Measurements from ENCODE around the gene RASGRP2. TPM values are rescaled to one million over a fixed set of nuclear protein-coding genes. Genes with fewer than 3 reads are reported as not detected.

Gene RASGRP2
- total RNA-seq, 1 donor from 2014 or later = not detected

DNA sequence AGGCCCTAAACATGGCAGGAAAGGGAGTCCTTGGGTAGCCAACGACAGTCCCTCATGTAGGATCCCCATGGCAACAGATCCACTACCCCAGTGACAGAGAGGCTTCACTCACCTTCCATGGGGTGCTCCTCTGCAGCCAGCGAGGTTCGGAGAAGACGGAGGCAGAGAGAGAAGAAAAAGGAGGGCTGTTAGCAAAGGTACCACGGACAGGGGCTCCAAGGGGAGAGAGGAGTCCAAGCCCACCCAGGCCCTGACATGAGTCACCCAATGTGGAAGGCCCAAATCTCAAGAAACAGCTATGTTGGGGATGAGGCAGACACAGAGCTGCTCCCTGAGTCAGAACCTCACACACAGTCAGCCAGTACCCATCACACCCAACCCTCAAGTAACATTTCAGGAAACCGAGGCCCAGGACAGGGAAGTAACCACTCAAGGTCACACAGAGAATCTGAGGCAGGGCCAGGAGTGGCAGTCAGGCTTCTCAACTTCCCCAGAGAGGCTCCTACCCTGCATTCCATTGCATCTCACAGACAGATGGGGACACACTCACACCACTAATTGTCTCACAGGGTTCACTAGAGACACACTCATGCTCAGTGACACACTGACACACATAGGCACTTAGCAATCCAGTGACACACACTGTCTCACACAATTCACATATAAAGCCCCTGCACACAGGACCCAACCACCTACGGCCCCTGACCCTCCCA is 46.1 kb downstream of the RASGRP2 start:
- FAIRE-seq (peak; percentile 55), DNase-seq (ENCODE audit: low read depth) (no peak)
- H3K36me3 ChIP-seq (ENCODE audit: control insufficient read depth, insufficient read depth, low read length) = no peaks in the 10 kb centered on the region
- peaks cover 16% of the 10 kb centered on the region for H3K27me3 ChIP-seq (ENCODE audit: control insufficient read depth, insufficient read depth, low read length)
- TF ChIP-seq, protein P1, sequence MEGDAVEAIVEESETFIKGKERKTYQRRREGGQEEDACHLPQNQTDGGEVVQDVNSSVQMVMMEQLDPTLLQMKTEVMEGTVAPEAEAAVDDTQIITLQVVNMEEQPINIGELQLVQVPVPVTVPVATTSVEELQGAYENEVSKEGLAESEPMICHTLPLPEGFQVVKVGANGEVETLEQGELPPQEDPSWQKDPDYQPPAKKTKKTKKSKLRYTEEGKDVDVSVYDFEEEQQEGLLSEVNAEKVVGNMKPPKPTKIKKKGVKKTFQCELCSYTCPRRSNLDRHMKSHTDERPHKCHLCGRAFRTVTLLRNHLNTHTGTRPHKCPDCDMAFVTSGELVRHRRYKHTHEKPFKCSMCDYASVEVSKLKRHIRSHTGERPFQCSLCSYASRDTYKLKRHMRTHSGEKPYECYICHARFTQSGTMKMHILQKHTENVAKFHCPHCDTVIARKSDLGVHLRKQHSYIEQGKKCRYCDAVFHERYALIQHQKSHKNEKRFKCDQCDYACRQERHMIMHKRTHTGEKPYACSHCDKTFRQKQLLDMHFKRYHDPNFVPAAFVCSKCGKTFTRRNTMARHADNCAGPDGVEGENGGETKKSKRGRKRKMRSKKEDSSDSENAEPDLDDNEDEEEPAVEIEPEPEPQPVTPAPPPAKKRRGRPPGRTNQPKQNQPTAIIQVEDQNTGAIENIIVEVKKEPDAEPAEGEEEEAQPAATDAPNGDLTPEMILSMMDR (IDR thresholded peaks at IDR 0.05; ENCODE audit: insufficient read depth, low read length, severe bottlenecking) = no peak
- no peak overlapping the region for H3K4me3 ChIP-seq (ENCODE audit: low read depth, low read length)

DNA sequence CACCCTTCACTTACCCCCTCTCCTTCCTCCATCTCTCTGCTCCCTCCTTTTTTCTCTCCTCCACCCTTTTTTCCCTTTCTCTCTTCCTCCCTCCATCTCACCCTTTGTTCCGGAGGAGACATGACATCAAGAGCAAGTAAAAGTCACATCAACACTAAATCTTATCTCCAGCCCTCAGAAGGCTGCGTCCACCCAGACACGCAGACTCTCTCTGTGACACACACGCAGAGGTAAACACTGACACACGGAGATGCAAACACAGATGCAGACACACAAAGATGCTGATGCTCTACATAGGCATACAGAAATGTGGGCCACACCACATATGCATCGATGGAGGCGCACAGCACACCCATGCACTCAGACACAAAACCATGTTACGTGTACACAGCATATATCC is 47.9 kb downstream of the RASGRP2 start:
- H3K4me3 ChIP-seq (ENCODE audit: low read depth, low read length) = no peak overlapping the region
- peaks cover 20% of the 10 kb centered on the region for H3K27me3 ChIP-seq (ENCODE audit: control insufficient read depth, insufficient read depth, low read length)
- no peak for FAIRE-seq
- TF ChIP-seq, protein P1 (IDR thresholded peaks at IDR 0.05; ENCODE audit: insufficient read depth, low read length, severe bottlenecking) = no peak
- H3K36me3 ChIP-seq (ENCODE audit: control insufficient read depth, insufficient read depth, low read length) = no peaks in the 10 kb centered on the region
- DNase-seq (ENCODE audit: low read depth) = no peak

DNA sequence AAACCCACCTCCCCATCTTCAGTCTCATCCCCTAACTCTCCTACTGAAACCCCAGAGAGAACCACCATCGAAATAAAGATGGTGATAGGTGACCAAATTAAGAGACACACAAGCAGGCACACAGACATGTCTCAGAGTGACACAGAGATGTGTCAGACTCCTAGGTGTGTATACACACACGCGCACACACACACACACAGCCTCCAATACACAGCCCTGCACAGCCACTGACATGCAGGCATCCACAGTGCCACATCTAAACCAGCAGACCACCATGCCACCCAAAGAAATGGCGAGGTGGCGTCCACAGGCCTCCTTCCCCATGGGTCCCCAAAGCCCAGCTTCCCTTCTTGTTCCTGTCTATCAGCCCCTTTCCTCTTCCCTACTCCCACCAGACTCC is 48.4 kb downstream of the RASGRP2 start:
- no peak for FAIRE-seq
- H3K27me3 ChIP-seq (ENCODE audit: control insufficient read depth, insufficient read depth, low read length) = peaks cover 22% of the 10 kb centered on the region

DNA sequence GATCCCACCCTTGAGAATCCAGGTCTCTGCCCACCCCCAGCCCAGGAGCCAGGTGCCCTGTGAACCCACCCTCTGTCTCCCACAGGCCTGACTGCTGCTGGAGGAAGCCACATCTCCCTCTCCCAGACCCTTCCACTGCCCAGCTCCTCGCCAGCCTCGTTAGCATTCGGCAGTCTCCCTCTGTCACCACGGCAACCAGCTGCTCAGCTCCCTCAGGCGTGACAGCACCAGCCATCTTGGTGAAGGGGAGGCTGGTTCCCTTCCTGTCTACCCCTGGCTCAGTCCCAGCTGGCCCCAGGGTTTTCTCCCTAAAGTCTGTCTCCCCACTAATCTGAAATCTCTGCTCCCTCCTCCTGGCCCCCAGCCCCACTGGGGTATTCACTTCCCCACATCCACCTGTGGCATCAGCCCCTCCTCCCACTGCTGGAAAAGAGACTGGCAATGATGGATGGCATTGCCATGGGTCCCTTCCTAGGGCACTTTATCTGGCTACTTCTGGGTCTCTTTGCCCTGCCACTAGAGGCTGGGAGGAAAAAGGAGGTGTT is 49.0 kb downstream of the RASGRP2 start:
- FAIRE-seq (no peak), DNase-seq (ENCODE audit: low read depth) (no peak)
- H3K4me3 ChIP-seq (ENCODE audit: low read depth, low read length) = no peak overlapping the region
- no peaks in the 10 kb centered on the region for H3K36me3 ChIP-seq (ENCODE audit: control insufficient read depth, insufficient read depth, low read length)
- TF ChIP-seq, protein P1 (IDR thresholded peaks at IDR 0.05; ENCODE audit: insufficient read depth, low read length, severe bottlenecking) = no peak
- H3K27me3 ChIP-seq (ENCODE audit: control insufficient read depth, insufficient read depth, low read length) = peaks cover 24% of the 10 kb centered on the region

More for the DNA sequence above, 48.4 kb downstream of the RASGRP2 start:
- TF ChIP-seq, protein P1 (IDR thresholded peaks at IDR 0.05; ENCODE audit: insufficient read depth, low read length, severe bottlenecking) = no peak
- Histone ChIP-seq H3K4me3 (ENCODE audit: low read depth, low read length) (no peak overlapping the region), H3K36me3 (ENCODE audit: control insufficient read depth, insufficient read depth, low read length) (no peaks in the 10 kb centered on the region)
- no peak for DNase-seq (ENCODE audit: low read depth)

DNA sequence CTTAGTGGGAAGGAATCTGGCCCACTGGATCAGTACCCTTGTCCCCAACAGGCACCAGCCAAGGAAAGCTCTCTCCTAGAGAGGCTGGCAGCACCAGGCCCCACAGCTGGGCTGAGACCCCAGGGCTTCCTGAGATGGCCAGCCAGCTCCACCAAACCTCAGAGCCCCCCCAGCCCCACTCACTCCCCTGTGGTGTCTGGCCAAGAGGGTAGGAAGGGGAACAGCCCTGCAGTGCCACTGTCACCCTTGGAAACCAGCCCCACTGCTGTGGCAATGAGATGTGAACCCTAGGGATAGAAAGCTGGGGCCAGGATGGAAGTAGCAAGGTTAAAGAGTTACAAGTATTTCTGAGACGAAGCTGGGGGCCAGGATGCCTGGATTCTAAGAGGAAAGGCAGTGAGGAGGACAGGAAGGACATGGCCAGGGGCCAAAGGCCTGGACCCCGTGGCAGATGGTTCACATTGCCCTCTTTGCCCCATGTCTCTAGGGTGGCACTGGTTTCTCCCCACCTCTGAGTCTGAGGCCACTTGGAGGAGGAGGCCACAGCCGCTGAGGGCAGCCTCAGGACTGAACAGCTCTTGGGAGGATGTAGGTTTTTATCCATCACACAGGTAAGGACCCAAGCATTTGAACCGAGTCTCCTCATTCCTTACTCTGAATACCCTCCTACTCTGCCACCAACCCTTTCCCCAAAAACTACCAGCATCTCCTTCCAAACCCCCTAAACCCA is 49.8 kb downstream of the RASGRP2 start:
- TF ChIP-seq, protein P1 (IDR thresholded peaks at IDR 0.05; ENCODE audit: insufficient read depth, low read length, severe bottlenecking) = no peak
- no peak for FAIRE-seq
- Histone ChIP-seq H3K4me3 (ENCODE audit: low read depth, low read length) (no peak overlapping the region), H3K27me3 (ENCODE audit: control insufficient read depth, insufficient read depth, low read length) (peaks cover 24% of the 10 kb centered on the region), H3K36me3 (ENCODE audit: control insufficient read depth, insufficient read depth, low read length) (no peaks in the 10 kb centered on the region)
- DNase-seq (ENCODE audit: low read depth) = no peak
